GM12878 (cell line): ENCODE results near the gene CCR3. TPM values are rescaled to one million over a fixed set of nuclear protein-coding genes. Genes with fewer than 3 reads are reported as not detected.

Experiments
- ATAC-seq: fragments of 200-7000 bp; cut with Tn5 transposase; 3 replicates; pipeline ENCODE4 v1.9.1; 2020; ENCODE audit warnings: mild to moderate bottlenecking, moderate library complexity
- BruUV-seq: library from RNA; stranded (reverse); fragments of 400-500 nt; replicated peaks from 2 replicates; lab custom pipeline; 2021; lab: Mats Ljungman, UMichigan
- CTCF ChIA-PET: fragments of 300-600 bp; sonication (Branson Sonifier 250); formaldehyde crosslinking; extraction: SDS; loops from one replicate; lab custom pipeline; 2021; ENCODE audit warnings: inconsistent platforms; lab: Yijun Ruan, JAX
- POLR2A ChIA-PET: fragments of 350-600 bp; formaldehyde crosslinking; extraction: SDS; loops from one replicate; lab custom pipeline; 2021; ENCODE audit warnings: inconsistent platforms; lab: Charles Lee
- RAD21 ChIA-PET: fragments of 300-600 bp; sonication (Branson Sonifier 250); formaldehyde crosslinking; loops from one replicate; lab custom pipeline; 2023; ENCODE audit warnings: antibody characterized with exemption; ENCODE audit not compliant: unreplicated experiment; lab: Charles Lee
- SMC1A ChIA-PET: fragments of 300-600 bp; sonication (Branson Sonifier 250); formaldehyde crosslinking; loops from one replicate; lab custom pipeline; 2023; ENCODE audit not compliant: unreplicated experiment, uncharacterized antibody; lab: Charles Lee
- DNase-seq: peaks from one replicate; pipeline ENCODE4 v3.0.0-alpha.2; 2011; ENCODE audit warnings: low read depth, low spot score
- FAIRE-seq: peaks from 3 replicates; lab custom pipeline; 2011; peaks lifted over from hg19 to GRCh38; lab: Jason Lieb, UNC
- H2AFZ ChIP-seq: 2 replicates; pipeline ENCODE4 v1.6.0; 2011; ENCODE audit warnings: low read depth, low read length, control low read depth; ENCODE audit not compliant: control insufficient read depth
- H3K27ac ChIP-seq: 2 replicates; pipeline ENCODE4 v1.5.1; 2011; ENCODE audit warnings: control low read depth; ENCODE audit not compliant: control insufficient read depth, insufficient read depth
- H3K27me3 ChIP-seq, 2 experiments: replicated peaks in 1 of 2; 2 replicates each; pipeline versions ENCODE4 v1.6.0 to v1.6.1; 2011; ENCODE audit warnings: low read length in 1 of 2; ENCODE audit not compliant: control insufficient read depth in 2 of 2, insufficient read depth in 2 of 2
- H3K36me3 ChIP-seq, 2 experiments: 2 replicates each; pipeline ENCODE4 v1.5.1; 2011; ENCODE audit warnings: low read length in 1 of 2; ENCODE audit not compliant: control insufficient read depth in 2 of 2, insufficient read depth in 2 of 2
- H3K4me1 ChIP-seq: 2 replicates; pipeline ENCODE4 v1.6.1; 2011; ENCODE audit warnings: mild to moderate bottlenecking, low read length, moderate library complexity, mixed read lengths; ENCODE audit not compliant: control insufficient read depth, insufficient read depth
- H3K4me2 ChIP-seq: 2 replicates; pipeline ENCODE4 v1.6.0; 2011; ENCODE audit warnings: control low read depth; ENCODE audit not compliant: control insufficient read depth, insufficient read depth
- H3K4me3 ChIP-seq: fragments of 200-600 bp; sonication (generic); 2 replicates; pipeline ENCODE4 v1.5.1; 2016
- H3K79me2 ChIP-seq: 2 replicates; pipeline ENCODE4 v1.6.0; 2011; ENCODE audit warnings: low read length; ENCODE audit not compliant: control insufficient read depth, insufficient read depth
- H3K9ac ChIP-seq: 2 replicates; pipeline ENCODE4 v1.8.0; 2011; ENCODE audit warnings: low read length, control low read depth, mixed read lengths; ENCODE audit not compliant: control insufficient read depth, insufficient read depth
- H3K9me3 ChIP-seq: replicated peaks from 3 replicates; pipeline ENCODE4 v1.5.1; 2011; ENCODE audit warnings: mild to moderate bottlenecking, low read length; ENCODE audit not compliant: control insufficient read depth, insufficient read depth
- H4K20me1 ChIP-seq: 2 replicates; pipeline ENCODE4 v1.6.0; 2011; ENCODE audit not compliant: control insufficient read depth, insufficient read depth
- GABPA ChIP-seq: IDR thresholded peaks from 2 replicates; pipeline ENCODE4 v1.6.1; 2014; ENCODE audit warnings: antibody characterized with exemption, low read depth, mild to moderate bottlenecking, inconsistent platforms
- JUND ChIP-seq: IDR thresholded peaks from 2 replicates; pipeline ENCODE4 v1.6.1; 2012; ENCODE audit warnings: low read depth, mild to moderate bottlenecking, low read length, improper control_type of control experiment, moderate library complexity
- MYC ChIP-seq: IDR thresholded peaks from 2 replicates; pipeline ENCODE4 v1.6.1; 2011; ENCODE audit warnings: mild to moderate bottlenecking, low read length, moderate library complexity, inconsistent platforms; ENCODE audit not compliant: insufficient read depth, insufficient replicate concordance, insufficient read length, severe bottlenecking
- RCOR1 ChIP-seq: conservative IDR thresholded peaks from 2 replicates; pipeline ENCODE4 v1.6.1; 2012; ENCODE audit warnings: low read depth, low read length, improper control_type of control experiment
- RUNX3 ChIP-seq: IDR thresholded peaks from 2 replicates; pipeline ENCODE4 v1.6.1; 2012; ENCODE audit warnings: low read length, inconsistent platforms
- SPI1 ChIP-seq: IDR thresholded peaks from 2 replicates; pipeline ENCODE4 v1.6.1; 2011; ENCODE audit warnings: low read depth, mild to moderate bottlenecking, low read length, moderate library complexity, borderline replicate concordance; ENCODE audit not compliant: insufficient read depth
- WRNIP1 ChIP-seq: IDR thresholded peaks from 2 replicates; pipeline ENCODE4 v1.6.1; 2011; ENCODE audit warnings: low read depth, low read length, improper control_type of control experiment, borderline replicate concordance
- ZBTB4 ChIP-seq: fragments of 450-650 bp; formaldehyde crosslinking; IDR thresholded peaks from 2 replicates; pipeline ENCODE4 v1.4.0; 2022; ENCODE audit warnings: mild to moderate bottlenecking, moderate library complexity
- WGBS: methylation state at CpG from one replicate; pipeline ENCODE4 v1.1.6; 2016; ENCODE audit warnings: low lambda C conversion rate; ENCODE audit not compliant: insufficient replicate concordance, insufficient coverage; ENCODE audit errors: missing lambda C conversion rate; 5-methylcytosine and 5-hydroxymethylcytosine counted together
- in situ Hi-C: fragments of 300-500 bp; cut with MboI; formaldehyde crosslinking; loops from 9 replicates; pipeline ENCODE4 v1.14.3; 2018; ENCODE audit warnings: mixed read lengths
- intact Hi-C: fragments of 100-400 bp; cut with micrococcal nuclease; formaldehyde crosslinking; loops from one replicate; pipeline ENCODE4 v1.14.2; 2022; ENCODE audit not compliant: unreplicated experiment
- polyA plus RNA-seq, 11 experiments: library from polyadenylated mRNA; depleted of rRNA in 4 of 11; unstranded in 6 of 11; stranded (reverse) in 5 of 11; fragments of >200 nt; fragmentation: Nextera tagmentation in 4 of 11; fragmentation: Illumina TruSeq in 1 of 11; extraction: Ambion mirVana in 4 of 11; extraction: Trizol in 1 of 11; gene quantifications; 1 replicate in 1 of 11; 2 replicates in 10 of 11; pipeline versions ENCODE4 v1.2.1 to v1.2.3, GENCODE V29; 2011 to 2016; ENCODE audit warnings: inconsistent platforms in 2 of 11, missing spikeins in 2 of 11, low read depth in 1 of 11
- total RNA-seq, 4 experiments: library from RNA; depleted of rRNA in 3 of 4; stranded (reverse); fragments of >200 nt in 3 of 4; fragmentation: Illumina TruSeq in 1 of 4; extraction: Trizol in 1 of 4; gene quantifications; 2 replicates each; pipeline versions ENCODE4 v1.2.1 to v1.2.3, GENCODE V29; 2013 to 2021

CCR3 gene
- total and polyA plus RNA-seq, 10 of the 15 experiments (the other 5 are each of a cell fraction or from before 2014, with no cell fraction given): 0.13 to 0.78 (median 0.41) TPM; not detected in 1

GRCh38 chr3:46296826-46297225, 54.6 kb downstream of the CCR3 start (continued):
- no peak for TF ChIP-seq JUND
- no peak for TF ChIP-seq GABPA
- no peak for TF ChIP-seq ZBTB4 (CRISPR knock-in tag)
- no peak for TF ChIP-seq MYC
- TF ChIP-seq WRNIP1: no peak
- no peak for TF ChIP-seq SPI1
- TF ChIP-seq, all 136 proteins: peak for 0

- H3K9ac ChIP-seq: no peak overlapping the region
- DNase-seq (no peak), FAIRE-seq (no peak), ATAC-seq (peak; percentile 20)
- ChIA-PET SMC1A (interaction anchor here (0.9 to 6.1 kb wide), 9 partner anchors 18 to 210 kb away, joined by 3 to 91 read pairs (median 5); partner anchors contain the start of genes CCR1 and CCR5), POLR2A (no interaction called here), RAD21 (interaction anchor here (0.8 to 2.6 kb wide), 3 partner anchors 56 to 209 kb away, joined by 3 to 25 read pairs (median 4); partner anchors contain the start of gene CCR3), CTCF (interaction anchor here (0.7 to 8.5 kb wide), 6 partner anchors 10 to 88 kb away, joined by 3 to 71 read pairs (median 4); partner anchors contain the start of gene CCR5)
- H3K79me2 ChIP-seq: no peaks in the 10 kb centered on the region
- no peaks in the 10 kb centered on the region for H3K36me3 ChIP-seq
- peak overlapping the region; percentile 47; the same call in 1 of the 2 replicates for H3K27ac ChIP-seq
- H4K20me1 ChIP-seq: no peaks in the 10 kb centered on the region
- intact Hi-C loops: loop anchor here (2.0 to 5.0 kb wide), 2 partner anchors 63 to 206 kb away; no protein-coding TSS in a partner anchor
- no peaks in the 10 kb centered on the region for H3K9me3 ChIP-seq
- H3K4me2 ChIP-seq: peak overlapping the region; percentile 36; the same call in 1 of the 2 replicates
- WGBS: 75% methylated on average over 9 of the region's 9 CpGs
- no peak overlapping the region for H3K4me3 ChIP-seq
- BruUV-seq: no TSS peak
- H2AFZ ChIP-seq: no peak overlapping the region
- TF ChIP-seq SPI1 (peak; percentile 71), RCOR1 (no peak), RUNX3 (peak; percentile 8; the same call in 1 of the 2 replicates)
- in situ Hi-C loops: no loop called here
- H3K4me1 ChIP-seq: peaks cover 68% of the 10 kb centered on the region
- H3K27me3 ChIP-seq: no peaks in the 10 kb centered on the region
Observed at GRCh38 chr3:46297658-46298423, 55.6 kb downstream of the CCR3 start.
